Measurements from ENCODE around the gene MMP20.

MMP20 gene

DNA sequence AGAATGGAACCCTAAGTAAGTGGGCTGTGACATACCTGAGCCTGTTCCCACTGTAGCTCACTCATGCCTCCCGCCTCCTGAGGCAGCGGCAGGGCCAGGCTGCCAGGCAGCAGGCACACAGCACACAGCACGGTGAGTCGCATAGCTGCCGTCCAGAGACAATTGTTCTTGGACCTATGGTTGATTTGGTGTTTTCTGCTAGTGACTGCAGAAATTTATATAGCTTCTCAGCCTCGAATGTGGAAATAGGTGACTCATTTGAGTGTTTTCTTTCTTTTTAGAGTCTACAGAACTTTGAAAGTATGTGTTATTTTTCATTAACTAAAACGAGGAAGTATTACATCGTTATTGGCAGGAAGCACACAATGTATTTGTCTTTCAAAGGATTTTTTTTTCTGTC is 94.6 kb downstream of the MMP20 start, which contains the start of gene MMP7:
Gene MMP7, minus strand, starts transcription at position 190 of the 400 bp plus-strand sequence. Its CDS starts 47 bp downstream, at position 143.
- ATAC-seq (peak; percentile 40), DNase-seq (no peak)
- Mint-ChIP-seq H3K27ac (peak within 1 kb of the TSS in 1 of 2 donors; percentile 15), H3K4me1 (no peaks in the 10 kb centered on the region), H3K4me3 (no peak within 1 kb of the TSS), H3K9me3 (no peaks in the 10 kb centered on the region), H3K27me3 (no peaks in the 10 kb centered on the region)

DNA sequence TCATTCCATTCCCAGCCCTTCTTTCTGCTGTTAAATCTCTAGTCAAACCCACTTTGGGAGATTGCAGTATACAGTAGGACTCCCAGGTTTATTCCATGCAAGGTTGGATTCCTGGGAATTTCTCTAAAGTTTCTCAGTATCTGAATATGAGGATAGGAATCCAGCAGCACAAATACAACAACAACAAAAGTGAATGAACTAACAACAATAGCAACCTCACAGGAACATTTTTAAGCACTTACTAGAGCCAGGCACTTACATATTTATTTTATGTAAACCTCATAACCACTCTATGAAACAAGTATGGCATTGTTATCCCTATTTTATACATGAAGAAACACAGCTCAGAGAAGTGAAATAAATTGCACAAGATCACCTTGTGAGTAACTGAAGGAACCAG is 96.5 kb downstream of the MMP20 start:
- Mint-ChIP-seq H3K4me3 (no peak overlapping the region), H3K4me1 (no peaks in the 10 kb centered on the region), H3K27me3 (no peaks in the 10 kb centered on the region), H3K9me3 (no peaks in the 10 kb centered on the region), H3K27ac (no peak overlapping the region)
- ATAC-seq (no peak), DNase-seq (no peak)

GRCh38 chr11:102527684-102528083 is 97.4 kb downstream of the MMP20 start:
- ATAC-seq (no peak), DNase-seq (no peak)
- peaks cover 3% of the 10 kb centered on the region for H3K27me3 Mint-ChIP-seq
- no peak overlapping the region for H3K4me3 Mint-ChIP-seq
- H3K4me1 Mint-ChIP-seq: peaks cover 3% of the 10 kb centered on the region
- no peaks in the 10 kb centered on the region for H3K9me3 Mint-ChIP-seq
- H3K27ac Mint-ChIP-seq: no peak overlapping the region

GRCh38 chr11:102527041-102527440 is 98.1 kb downstream of the MMP20 start:
- peaks cover 7% of the 10 kb centered on the region for H3K4me1 Mint-ChIP-seq
- DNase-seq (no peak), ATAC-seq (no peak)
- no peaks in the 10 kb centered on the region for H3K9me3 Mint-ChIP-seq
- H3K27me3 Mint-ChIP-seq: peaks cover 10% of the 10 kb centered on the region
- no peak overlapping the region for H3K4me3 Mint-ChIP-seq
- H3K27ac Mint-ChIP-seq: no peak overlapping the region

Measured in stimulated activated naive CD8-positive, alpha-beta T cell treated with anti-CD3 and anti-CD28 coated beads, Interleukin-15, amount 100 ng/mL, for 72 hours (primary cell).